NCI-H446 (cell line): Measurements from ENCODE around the gene KCNQ1.
"Not testable (repeated sequence)": the region's sequence is repeated elsewhere in the genome, so short reads cannot be mapped to it uniquely, and the experiment has no call there.

Experiments used
- DNase-seq, 2 experiments: peaks; one replicate each; lab custom pipeline; 2025; lab: John Stamatoyannopoulos, UW

Gene KCNQ1

DNA sequence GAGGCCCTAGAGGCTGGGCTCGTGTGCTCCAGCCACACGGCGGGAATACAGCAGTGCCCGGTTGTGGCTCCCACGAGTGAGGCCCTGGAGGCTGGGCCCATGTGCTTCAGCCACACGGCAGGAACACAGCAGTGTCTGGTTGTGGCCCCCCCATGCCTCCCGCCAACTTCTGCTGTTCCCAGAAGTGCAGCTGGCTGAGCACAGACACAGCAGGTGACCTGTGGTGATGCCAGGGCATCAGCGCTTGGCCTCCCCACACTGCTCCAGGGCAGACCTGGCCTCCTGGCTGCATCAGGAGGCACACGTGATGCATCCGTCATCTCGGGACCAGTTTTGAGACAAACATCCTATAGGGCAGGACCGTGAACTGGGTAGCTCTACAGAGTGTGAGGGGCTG, 144.7 kb downstream of the KCNQ1 start:
- DNase-seq, result no peak

DNA sequence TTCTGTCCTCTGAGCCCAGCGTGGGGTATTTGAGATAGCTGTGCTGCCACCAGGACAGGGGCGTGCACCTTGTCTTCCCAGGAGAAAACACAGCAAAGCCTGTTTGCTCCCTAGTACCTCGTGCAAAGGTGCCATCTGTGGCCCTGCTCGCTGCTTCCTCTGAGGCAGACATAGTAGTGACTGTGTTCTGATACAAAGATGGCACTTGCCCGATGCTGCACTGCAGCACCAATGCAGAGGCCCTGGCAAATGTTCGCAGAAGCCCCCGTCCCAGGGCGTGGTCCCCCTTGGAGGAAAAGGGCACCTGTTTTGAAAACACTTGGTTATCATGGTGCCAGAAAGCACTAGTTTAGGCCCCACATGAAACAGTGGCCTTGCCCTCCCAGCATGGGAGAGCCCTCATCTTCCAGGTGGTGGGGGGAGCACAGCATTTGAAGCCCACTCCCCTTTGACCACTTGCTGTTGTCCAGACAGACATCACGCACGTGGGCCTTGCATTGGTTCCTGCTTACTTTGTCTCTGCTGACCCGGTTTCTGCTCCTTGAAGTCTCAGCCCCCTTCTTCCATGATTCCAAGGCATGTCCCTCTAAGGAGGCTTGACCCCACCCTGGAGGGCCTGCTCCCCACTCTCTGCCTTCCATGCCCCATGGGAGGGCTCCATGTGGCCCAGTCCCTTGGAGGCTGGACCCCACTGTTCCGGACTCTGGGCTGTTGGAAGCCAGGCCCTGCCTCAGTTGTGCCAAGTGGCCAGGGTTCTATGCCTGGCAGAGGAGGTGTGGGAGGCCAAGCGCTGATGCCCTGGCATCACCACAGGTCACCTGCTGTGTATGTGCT, 145.5 kb downstream of the KCNQ1 start:
- DNase-seq, result no peak

DNA sequence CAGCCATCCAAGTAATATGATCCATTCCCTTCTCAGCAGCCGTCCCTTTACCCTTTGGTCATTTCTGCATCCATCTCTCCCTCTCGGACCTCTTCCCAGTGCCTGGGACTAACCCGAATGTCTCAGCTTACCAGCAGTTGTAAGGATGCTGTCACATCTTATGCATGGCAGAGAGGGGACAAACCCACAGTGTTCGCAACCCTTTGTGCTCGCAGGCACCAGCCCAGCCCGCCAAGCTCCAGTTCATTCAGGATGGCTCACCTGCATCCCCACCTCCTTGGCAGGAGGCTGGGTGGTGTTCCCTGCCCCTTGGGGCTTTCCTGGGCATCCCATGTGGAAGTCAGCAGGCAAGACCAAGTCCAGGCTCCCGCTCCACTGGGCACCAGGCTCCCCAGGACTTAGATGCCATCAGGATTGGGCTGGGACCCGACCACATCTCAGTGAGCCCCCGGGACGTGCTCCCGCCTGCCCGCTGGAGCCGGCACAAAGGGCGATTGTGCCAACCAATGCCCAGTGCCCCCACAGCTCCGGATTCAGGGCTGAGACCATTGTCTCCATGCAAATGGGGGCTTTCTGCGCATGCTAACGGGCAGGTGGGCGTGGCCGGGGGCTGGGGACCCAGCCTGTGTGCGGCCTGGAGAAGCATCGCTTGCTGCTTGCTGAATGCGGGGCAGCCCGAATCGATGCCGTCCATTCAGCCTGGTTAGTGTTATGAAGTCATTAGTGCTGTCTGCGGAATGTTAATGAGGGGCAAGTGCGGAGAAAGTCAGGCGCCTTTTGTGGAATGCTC, 146.4 kb downstream of the KCNQ1 start:
- DNase-seq, result no peak

DNA sequence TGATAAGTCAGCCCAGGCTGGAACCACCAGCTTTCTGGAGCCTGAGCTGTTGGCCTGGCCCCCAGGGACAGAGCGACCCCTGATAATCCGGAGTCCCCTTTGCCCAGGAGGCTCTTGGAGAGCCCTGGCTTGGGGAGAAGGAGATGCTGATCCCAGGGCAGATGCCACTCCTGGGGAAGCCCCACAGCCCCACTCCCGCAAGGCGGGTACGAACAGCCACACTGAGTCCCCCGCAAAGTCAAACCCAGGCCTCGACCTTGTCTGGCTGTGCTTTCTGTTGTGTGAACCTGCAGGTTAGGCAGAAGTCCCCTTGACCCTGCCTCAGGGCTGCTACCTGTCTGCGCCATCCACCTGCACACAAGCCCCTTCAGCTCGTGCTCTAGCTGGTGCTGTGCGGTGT, 147.0 kb downstream of the KCNQ1 start:
- no peak for DNase-seq

DNA sequence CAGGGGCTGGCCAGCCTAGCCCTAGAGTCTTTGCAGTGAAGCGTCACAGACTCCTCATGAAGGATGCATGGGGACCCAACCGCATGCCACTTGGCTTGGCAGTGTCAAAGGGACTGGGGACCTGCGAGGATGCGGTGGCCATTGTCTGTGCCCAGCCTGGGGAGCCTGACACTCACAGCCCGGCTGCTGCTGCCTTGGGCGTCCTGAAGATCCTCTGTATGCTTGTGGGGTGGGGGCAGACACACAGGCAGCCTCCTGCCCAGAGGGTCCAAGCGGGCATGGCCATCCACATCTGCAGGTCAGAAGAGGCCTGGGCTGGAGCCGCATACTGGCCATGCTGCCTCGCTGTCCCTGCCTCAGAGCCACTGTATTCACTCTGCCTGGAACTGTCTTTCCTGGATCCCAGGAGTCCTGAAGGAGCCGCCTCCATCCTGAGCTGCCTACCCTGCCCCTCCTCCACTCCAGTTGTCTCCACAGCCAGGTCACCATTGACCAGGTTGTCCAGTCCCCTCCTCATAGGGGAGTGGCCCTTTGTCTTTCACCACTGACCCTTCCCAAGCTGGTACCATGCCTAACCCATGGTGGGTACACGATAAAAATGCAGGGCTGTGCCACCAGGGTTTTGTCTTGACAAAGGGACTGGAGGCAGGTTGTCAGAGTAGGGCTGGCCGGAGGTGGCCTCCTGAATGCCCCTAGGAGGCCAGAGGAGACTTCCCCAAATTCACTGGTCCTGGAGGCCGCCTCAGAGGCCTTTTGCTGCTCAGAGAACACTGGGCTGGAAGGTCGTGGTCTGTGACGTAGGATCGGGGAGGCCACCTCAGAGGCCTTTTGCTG, 148.0 kb downstream of the KCNQ1 start:
- DNase-seq, result no peak

DNA sequence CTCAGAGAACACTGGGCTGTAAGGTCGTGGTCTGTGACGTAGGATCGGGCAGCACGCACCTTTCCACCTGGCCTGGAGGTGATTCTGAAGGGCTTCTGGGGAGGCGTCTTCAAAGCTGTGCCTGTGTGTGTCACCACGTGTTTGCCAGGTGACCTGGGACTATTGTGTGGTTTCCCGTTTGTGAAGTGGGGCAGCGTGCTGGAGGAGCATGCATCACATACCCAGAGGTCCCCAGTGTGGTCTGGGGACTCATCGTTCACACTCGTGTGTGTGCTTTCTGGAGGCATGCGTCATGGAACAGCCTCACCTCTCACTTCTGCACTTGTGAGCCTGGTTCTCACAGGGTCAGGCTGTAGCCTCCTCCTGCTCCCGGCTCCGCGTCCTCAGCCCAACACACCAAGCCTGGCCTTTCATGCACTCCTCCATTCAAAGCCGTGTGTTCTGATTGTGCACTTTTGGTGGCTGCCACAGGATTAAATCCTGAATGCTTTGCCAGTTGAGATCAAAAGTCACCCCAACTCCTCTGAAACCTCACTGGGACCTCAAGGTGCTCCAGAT, 148.7 kb downstream of the KCNQ1 start:
- no peak for DNase-seq

DNA sequence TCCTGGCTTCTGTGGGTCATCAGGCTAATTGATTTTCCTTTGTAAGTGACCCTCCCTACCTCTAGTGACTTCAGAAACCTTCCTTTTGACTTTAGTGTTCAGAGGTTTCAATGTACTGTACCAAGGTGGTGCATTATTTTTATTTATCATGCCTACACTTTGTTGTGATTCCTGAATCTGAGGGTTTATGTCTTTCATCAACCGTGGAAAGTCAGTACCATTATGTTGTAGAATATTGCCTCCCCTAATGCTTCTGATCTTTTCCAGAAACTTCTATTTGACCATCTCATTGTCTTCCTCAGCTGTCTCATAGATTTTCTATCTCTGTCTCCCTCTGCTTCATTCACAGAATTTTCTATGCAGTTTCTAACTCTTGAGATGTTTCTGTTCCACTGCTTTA, 149.5 kb downstream of the KCNQ1 start:
- no peak for DNase-seq

DNA sequence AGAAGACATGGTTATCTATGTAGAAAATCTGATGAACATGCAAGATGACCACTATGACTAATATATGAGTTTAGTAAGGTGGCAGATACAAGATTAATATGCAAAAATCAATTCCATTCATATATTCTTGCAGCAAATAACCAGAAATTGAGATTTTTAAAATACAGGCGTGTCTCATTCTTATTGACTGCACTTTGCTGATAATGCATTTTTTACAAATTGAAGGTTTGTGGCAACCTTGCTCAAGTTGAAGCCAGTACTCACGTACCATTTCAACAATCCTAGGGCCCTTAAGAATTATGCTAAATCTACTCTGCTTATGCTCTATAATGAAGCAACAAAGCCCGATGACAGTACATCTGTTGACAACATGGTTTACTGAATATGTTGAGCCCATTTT, 150.4 kb downstream of the KCNQ1 start:
- DNase-seq, result no peak

DNA sequence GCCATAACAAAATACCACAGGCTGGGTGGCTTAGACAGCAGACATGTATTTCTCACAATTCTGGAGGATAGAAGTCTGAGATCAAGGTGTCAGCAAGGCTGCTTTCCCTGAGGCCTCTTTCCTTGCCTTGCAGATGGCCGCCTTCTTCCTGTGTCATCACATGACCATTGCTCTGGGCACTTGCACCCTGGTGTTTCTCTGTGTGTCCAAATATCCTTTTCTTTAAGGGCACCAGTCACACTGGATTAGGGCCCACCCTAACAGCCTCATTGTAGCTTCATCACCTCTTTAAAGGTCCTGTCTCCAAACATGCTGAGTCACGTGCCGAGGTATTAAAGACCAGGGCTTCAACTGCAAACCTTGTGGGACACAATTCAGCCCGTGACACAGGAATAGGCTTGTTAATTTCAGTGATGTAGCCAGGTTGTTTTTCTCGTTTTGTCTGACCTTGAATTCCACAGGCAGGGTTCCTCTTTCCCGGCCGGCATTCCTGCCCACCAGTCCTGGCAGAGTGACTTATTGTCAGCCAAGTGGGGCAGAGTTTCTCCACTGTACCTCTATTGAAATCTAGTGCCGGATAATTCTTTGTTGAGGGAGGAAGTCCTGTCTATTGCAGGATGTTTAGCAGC, 154.9 kb downstream of the KCNQ1 start:
- no peak for DNase-seq

DNA sequence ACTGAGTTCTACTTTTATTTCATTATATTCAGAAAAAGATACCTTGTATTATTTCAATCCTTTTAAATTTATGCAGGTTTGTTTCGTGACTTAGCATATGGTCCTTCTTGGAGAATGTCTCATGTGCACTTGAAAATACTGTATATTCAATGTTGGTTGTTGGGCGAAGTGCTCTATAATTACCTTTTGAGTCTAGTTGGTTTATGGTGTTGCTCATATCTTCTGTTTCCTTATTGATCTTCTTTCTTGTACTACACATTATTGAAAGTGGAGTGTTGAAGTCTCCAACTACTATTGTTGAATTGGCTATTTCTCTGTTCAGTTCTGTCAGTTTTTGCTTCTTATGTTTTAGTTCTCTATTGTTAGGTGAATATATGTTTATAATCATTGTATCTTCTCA, 164.5 kb downstream of the KCNQ1 start:
- DNase-seq, result no peak

DNA sequence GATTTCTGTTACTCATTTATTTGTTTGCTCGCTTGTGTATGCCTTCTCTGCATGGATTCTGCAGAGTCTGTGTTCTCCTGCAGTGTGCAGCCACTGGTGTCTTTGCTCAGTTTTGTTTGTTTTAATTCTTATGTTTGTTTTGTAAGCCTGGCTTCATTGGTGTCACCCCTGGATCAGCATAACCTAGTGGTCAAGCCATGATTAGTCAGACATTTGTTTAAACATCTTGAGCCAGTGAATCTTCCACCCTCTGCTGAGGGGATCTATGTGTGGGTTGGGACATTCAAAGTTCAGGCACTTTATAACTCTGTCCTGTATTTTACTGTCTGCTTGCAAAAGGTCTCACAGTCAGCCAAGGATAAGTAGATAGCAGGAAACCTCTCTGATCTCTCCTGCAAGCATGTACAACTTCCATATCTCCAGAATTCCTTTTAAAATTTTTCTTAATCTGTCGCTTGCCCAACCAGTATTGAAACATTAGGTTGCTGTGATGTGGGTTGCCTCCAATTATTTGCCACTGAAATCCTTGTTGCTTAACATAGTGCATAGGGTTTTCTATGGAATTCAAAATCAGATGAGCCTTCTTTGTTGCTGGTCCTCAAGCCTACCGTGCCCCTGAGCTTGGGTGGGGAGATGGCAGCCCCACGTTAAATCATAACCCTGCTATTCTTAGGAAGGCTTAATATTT, 168.2 kb downstream of the KCNQ1 start:
- DNase-seq, result no peak

DNA sequence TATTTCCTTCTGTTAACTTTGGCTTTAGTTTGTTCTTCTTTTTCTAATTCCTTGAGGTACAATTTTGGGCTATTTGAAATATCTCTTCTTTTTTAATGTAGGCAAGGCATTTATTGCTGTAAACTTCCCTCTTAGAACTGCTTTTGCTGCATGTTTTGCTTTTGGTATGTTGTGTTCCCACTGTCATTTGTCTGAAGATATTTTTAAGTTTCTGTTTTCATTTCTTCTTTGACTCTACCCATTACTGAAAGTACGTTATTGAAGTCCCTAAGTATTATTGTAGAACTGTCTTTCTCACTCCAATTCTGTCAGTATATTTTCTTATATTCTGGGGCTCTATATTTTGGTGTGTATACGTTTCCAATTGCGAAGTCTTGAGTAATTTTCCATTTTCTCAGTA, 177.1 kb downstream of the KCNQ1 start:
- no peak for DNase-seq

DNA sequence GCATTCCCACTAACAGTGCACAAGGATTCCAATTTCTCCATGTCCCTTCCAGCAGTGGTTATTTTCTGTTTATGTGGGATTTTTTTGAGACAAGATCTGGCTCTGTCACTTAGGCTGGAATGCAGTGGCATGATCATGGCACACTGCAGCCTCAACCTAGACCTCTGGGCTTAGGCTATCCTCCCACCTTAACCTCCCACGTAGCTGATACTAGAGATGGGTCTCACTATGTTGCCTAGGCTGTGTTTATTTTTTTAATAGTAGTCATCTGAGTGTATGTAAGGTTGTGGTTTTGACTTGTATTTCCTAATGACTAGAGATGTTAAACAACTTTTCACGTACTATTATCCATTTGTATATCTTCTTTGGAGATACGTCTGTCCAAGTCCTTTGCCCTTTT, 180.4 kb downstream of the KCNQ1 start:
- DNase-seq, result no peak

DNA sequence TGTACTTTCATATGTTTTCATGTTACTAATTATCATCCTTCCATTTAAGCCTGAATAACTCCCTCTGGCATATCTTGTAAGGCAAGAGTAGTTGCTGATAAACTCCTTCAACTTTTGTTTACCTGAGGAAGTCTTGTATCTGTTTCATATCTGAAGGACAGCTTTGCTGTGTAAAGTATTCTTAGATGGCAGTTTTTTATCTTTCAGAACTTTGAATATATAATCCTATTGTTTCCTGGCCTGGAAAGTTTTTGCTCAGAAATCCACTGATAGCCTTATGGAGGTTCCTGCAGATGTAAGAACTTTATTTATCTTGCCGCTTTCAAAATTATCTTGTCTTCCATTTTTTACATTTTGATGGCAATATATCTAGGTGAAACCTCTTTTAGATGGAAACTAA, 185.9 kb downstream of the KCNQ1 start:
- no peak for DNase-seq

DNA sequence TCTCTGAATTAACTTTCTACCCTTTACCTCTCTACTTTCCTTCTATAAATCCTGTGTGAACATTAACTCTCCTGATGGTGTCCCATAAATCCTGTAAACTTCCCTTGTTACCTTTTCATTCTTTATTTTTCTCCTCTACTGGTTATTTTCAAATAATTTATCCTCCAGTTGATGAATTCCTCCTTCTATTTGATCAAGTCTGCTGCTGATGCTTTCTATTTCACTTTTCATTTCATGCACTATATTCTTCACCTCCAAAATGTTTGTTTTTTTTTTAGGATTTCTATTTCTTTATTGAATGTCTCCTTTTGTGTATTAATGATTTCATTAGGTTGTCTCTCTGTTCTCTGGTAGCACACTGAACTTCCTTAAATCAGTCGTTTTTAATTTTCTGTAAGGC, 186.4 kb downstream of the KCNQ1 start:
- DNase-seq, result no peak

DNA sequence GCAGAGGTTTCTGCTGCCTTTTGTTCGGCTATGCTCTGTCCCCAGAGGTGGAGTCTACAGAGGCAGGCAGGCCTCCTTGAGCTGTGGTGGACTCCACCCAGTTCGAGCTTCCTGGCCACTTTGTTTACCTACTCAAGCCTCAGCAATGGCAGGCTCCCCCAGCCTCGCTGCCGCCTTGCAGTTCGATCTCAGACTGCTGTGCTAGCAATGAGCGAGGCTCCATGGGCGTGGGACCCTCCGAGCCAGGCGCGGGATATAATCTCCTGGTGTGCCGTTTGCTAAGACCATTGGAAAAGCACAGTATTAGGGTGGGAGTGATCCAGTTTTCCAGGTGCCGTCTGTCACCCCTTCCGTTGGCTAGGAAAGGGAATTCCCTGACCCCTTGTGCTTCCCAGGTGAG, 195.0 kb downstream of the KCNQ1 start:
- not testable (repeated sequence) for DNase-seq

DNA sequence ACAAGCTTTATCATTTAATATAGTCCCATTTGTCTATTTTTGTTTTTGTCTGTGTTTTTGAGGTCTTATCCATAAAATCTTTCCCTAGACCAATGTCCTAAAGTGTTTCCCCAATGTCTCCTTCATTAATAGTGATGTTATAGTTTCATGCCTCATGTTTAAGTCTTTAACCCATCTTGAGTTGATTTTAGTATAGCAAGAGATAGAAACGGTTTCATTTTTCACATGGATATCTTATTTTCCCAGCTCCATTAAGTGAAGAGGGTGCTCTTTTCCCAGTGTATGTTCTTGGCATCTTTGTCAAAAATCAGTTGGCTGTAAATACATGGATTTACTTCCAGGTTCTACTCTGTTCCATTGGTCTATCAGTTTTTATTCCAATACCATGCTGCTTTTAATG, 196.8 kb downstream of the KCNQ1 start:
- DNase-seq, result no peak

DNA sequence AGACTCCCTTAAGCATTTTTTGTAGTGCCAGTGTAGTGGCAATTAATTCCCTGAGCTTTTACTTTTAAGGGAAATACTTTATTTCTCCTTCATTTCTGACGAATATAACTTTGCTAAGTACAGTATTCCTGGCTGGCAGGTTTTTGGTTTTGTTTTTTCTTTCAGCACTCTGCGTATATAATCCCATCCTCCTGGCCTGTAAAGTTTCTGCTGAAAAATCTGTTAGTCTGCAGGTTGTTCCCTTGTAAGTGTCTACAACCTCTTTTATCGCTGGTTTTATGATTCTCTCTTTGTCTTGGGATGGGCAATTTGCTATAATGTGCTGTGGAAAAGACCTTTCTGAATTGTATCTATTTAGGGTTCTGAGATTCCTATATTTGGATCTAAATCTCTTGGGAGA, 198.9 kb downstream of the KCNQ1 start:
- no peak for DNase-seq

DNA sequence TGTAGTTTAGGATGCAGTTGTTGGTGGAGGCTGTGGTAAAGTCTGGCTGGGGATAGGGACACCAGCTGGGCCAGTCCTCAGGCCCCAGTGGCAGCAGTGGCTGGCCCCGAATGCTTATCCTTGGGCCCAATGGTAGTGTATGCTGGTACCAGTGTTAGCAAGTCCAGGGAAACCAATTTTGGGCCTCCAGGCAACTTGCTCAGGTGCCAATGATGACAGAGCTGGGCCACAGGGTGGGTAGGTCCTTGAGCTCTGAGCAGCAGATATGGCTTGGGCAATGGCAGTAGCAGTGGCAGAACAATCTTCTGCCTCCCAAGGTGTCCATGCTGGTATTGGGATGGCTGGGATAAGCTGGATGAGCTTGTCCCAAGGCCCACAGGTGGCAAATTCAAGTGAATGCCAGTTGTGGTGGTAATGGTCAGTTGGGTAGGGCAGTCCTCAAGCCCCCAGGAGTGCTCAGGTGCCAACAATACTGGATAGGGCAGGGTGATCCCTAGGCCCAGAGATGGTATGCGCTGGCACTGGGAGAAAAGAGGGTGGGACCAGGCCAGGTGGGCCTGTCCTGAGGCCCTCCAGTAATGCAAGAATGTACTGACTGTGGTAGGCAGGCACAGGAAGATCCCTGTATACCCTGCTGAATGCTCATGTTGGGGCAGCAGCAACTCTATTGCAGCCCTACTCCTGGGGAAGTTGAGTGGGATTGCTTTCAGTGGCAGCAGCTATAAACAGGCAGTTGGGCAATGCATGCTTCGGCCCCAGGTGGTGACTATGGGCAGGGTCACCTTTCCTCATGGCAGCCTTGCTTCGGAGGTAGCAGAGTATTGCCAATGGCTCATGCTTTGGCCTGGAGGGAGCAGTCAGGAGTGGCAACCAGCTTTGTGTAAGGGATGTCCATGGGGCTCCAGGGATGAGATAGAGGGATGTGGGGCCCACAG, 200.3 kb downstream of the KCNQ1 start:
- no peak for DNase-seq

DNA sequence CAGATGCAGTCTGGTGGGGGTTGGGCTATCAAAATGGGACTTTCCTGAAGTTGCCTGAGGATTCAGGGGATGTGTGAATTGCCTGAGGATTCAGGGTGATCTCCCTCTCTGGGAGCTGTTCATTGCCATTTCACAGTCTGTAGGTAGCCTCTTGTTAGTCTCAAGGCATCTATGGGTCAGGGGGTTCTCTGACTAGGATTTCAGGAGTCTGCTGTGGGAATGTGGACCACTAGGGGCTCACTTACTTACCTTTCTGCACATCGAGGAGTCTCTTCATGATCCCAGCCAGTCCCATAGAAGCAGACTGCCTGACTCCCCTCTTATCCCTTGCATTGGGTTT, 200.9 kb downstream of the KCNQ1 start:
- no peak for DNase-seq
